Hepatocyte (in vitro differentiated cells): ENCODE measurements around the gene TM9SF2.

Experiments used
- EZH2 ChIP-seq: fragments of 200-600 bp; sonication (generic); IDR thresholded peaks from 2 replicates; pipeline ENCODE4 v1.6.1; 2016; ENCODE audit warnings: antibody characterized with exemption, mild to moderate bottlenecking, borderline replicate concordance
- EZH2phosphoT487 ChIP-seq: fragments of 200-600 bp; sonication (generic); IDR thresholded peaks from one replicate; pipeline ENCODE4 v1.6.1; 2018; ENCODE audit warnings: antibody characterized with exemption, mild to moderate bottlenecking, low read depth, moderate library complexity; ENCODE audit not compliant: unreplicated experiment, severe bottlenecking
- TF ChIP-seq, protein P1 (sequence below): fragments of 200-600 bp; sonication (generic); IDR thresholded peaks from 2 replicates; pipeline ENCODE4 v1.5.1; 2016; ENCODE audit warnings: antibody characterized with exemption, mild to moderate bottlenecking; ENCODE audit not compliant: poor library complexity

DNA sequence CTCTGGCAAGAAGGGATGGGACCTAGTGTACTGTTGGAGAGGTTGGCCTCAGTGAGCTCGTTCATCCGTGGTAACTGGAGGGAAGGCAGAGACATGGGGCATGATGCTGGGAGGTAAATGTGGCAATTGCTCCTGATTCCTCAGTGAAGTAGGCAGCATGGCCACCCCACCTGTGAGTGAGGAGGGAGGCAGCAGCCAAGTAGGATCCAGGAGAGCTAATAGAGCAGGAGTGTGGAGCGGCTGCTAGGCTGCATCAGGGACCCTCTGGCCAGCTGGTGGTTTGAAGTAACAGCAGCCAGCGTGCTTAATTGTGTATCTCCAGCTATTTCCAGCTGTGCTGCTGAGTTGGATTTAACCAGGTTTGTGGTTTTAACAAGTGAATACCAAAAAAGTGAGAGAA is 24.7 kb downstream of the TM9SF2 start:
- TF ChIP-seq, protein P1, sequence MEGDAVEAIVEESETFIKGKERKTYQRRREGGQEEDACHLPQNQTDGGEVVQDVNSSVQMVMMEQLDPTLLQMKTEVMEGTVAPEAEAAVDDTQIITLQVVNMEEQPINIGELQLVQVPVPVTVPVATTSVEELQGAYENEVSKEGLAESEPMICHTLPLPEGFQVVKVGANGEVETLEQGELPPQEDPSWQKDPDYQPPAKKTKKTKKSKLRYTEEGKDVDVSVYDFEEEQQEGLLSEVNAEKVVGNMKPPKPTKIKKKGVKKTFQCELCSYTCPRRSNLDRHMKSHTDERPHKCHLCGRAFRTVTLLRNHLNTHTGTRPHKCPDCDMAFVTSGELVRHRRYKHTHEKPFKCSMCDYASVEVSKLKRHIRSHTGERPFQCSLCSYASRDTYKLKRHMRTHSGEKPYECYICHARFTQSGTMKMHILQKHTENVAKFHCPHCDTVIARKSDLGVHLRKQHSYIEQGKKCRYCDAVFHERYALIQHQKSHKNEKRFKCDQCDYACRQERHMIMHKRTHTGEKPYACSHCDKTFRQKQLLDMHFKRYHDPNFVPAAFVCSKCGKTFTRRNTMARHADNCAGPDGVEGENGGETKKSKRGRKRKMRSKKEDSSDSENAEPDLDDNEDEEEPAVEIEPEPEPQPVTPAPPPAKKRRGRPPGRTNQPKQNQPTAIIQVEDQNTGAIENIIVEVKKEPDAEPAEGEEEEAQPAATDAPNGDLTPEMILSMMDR: no peak
- no peak for TF ChIP-seq EZH2
- no peak for TF ChIP-seq EZH2phosphoT487
